Measurements from ENCODE around the gene C17orf114.
A peak's percentile ranks its signal among the peaks of the same experiment; 100 is the strongest.

Gene C17orf114

DNA sequence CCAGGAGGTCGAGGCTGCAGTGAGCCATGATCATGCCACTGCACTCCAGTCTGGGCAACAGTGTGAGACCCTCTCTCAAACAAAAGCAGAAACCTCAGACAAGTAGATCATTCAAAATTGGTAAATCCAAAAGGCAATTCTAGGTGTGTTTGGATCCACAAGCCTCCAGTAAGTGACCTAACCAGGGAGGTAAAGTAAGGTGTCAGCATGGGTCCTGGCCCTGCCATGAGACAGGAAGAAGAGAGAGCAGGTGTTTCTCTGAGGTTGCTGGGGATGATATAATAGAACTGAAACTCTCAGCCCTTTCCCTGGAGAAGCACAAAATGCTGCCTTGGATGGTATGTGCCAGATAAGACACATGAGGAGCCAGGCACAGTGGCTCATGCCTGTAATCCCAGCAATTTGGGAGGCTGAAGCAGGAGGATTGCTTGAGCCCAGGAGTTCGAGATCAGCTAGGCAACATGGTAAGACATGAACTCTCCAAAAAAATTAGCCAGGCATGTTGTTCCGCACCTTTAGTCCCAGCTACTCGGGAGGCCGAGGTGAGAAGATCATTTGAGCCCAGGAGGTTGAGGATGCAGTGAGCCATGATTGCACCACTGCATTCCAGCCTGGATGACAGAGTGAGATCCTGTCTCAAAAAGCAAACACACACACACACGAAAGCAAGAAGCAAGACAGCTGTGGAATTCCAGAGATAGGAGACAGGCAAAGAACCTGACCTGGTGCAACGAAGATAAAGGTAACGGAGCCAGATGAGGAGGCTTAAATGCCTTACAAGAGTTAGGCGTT lies 24.0 kb downstream of the C17orf114 start (continued):
- peak; percentile 93 for TF ChIP-seq SAP130 (CRISPR knock-in tag; IDR thresholded peaks at IDR 0.05; ENCODE audit: low read depth)
- TF ChIP-seq HNRNPUL1 (IDR thresholded peaks at IDR 0.05; ENCODE audit: low read depth, low read length): no peak
- peak; percentile 81 for TF ChIP-seq RFXAP (CRISPR knock-in tag; IDR thresholded peaks at IDR 0.05; ENCODE audit: borderline replicate concordance)
- 0 out of 2 replicates have a peak, but pooled peaks have one; percentile 10 for TF ChIP-seq ADNP (CRISPR knock-in tag; IDR thresholded peaks at IDR 0.05)
- TF ChIP-seq NFATC3 (CRISPR knock-in tag; IDR thresholded peaks at IDR 0.05): 0 out of 2 replicates have a peak, but pooled peaks have one; percentile 37
- 0 out of 2 replicates have a peak, but pooled peaks have one; percentile 62 for TF ChIP-seq ZNF33B (CRISPR knock-in tag; IDR thresholded peaks at IDR 0.05)
- no peak for TF ChIP-seq SNAPC5 (CRISPR knock-in tag; IDR thresholded peaks at IDR 0.05; ENCODE audit: borderline replicate concordance)
- peak; percentile 61; the same call in 1 of the 2 replicates for TF ChIP-seq MEF2D (CRISPR knock-in tag; IDR thresholded peaks at IDR 0.05)
- no peak for TF ChIP-seq HES4 (CRISPR knock-in tag; IDR thresholded peaks at IDR 0.05; ENCODE audit: borderline replicate concordance)
- TF ChIP-seq ZNF230 (CRISPR knock-in tag; IDR thresholded peaks at IDR 0.05): no peak
- 0 out of 2 replicates have a peak, but pooled peaks have one; percentile 27 for TF ChIP-seq AHDC1 (CRISPR knock-in tag; IDR thresholded peaks at IDR 0.05; ENCODE audit: borderline replicate concordance)
- TF ChIP-seq SOX13 (IDR thresholded peaks at IDR 0.05): 0 out of 2 replicates have a peak, but pooled peaks have one; percentile 13
- TF ChIP-seq SOX13 (CRISPR knock-in tag; conservative IDR thresholded peaks at IDR 0.05 in 1 of 2, IDR thresholded peaks at IDR 0.05 in 1 of 2): peak in 1 of 2 experiments; percentile 78; a peak in 2 of 4 replicates
- TF ChIP-seq RCOR2 (CRISPR knock-in tag; IDR thresholded peaks at IDR 0.05): peak; percentile 90
- peak; percentile 88 for TF ChIP-seq FOXA3 (CRISPR knock-in tag; IDR thresholded peaks at IDR 0.05)
- 0 out of 2 replicates have a peak, but pooled peaks have one; percentile 60 for TF ChIP-seq MZF1 (CRISPR knock-in tag; IDR thresholded peaks at IDR 0.05; ENCODE audit: borderline replicate concordance)
- TF ChIP-seq, protein P1, sequence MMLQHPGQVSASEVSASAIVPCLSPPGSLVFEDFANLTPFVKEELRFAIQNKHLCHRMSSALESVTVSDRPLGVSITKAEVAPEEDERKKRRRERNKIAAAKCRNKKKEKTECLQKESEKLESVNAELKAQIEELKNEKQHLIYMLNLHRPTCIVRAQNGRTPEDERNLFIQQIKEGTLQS (CRISPR knock-in tag; IDR thresholded peaks at IDR 0.05): peak; percentile 84
- peak; percentile 73; the same call in 1 of the 2 replicates for TF ChIP-seq ZBTB7B (CRISPR knock-in tag; IDR thresholded peaks at IDR 0.05)
- TF ChIP-seq KMT2B (CRISPR knock-in tag; IDR thresholded peaks at IDR 0.05): peak; percentile 71; the same call in 1 of the 2 replicates
- no peak for TF ChIP-seq CBX2 (IDR thresholded peaks at IDR 0.05; ENCODE audit: low read depth, low read length)
- no peak for TF ChIP-seq CBX2 (CRISPR knock-in tag; IDR thresholded peaks at IDR 0.05; ENCODE audit: low read depth)
- TF ChIP-seq HDAC2 (CRISPR knock-in tag; IDR thresholded peaks at IDR 0.05): peak; percentile 92
- TF ChIP-seq SIX4 (CRISPR knock-in tag; IDR thresholded peaks at IDR 0.05): peak; percentile 74
- TF ChIP-seq CREB1 (IDR thresholded peaks at IDR 0.05): 0 out of 2 replicates have a peak, but pooled peaks have one; percentile 16
- no peak for TF ChIP-seq CREB1 (CRISPR knock-in tag; IDR thresholded peaks at IDR 0.05)
- TF ChIP-seq ZBTB42 (CRISPR knock-in tag; IDR thresholded peaks at IDR 0.05): peak; percentile 39; the same call in 1 of the 2 replicates
- TF ChIP-seq HOXA5 (CRISPR knock-in tag; IDR thresholded peaks at IDR 0.05): peak; percentile 59; the same call in 1 of the 2 replicates
